Omental fat pad (tissue), 4 donors: ENCODE results near the gene KRTAP10-10. TPM values are rescaled to one million over a fixed set of nuclear protein-coding genes. Genes with fewer than 3 reads are reported as not detected.
"Not testable (repeated sequence)": the region's sequence is repeated elsewhere in the genome, so short reads cannot be mapped to it uniquely, and the experiment has no call there.

Experiments
- ATAC-seq: fragments of 150-250 bp; one replicate; pipeline ENCODE4 v1.9.1; 2016; ENCODE audit warnings: mild to moderate bottlenecking, moderate library complexity; ENCODE audit not compliant: low FRiP score
- DNase-seq: peaks from one replicate; pipeline ENCODE4 v3.0.0-alpha.2; 2019; ENCODE audit warnings: low spot score
- total RNA-seq, 4 donors: library from RNA; depleted of rRNA; stranded (reverse); fragments of >200 nt; gene quantifications; one replicate each; pipeline ENCODE4 v1.1.0, GENCODE V29; 2016
- TF ChIP-seq, protein P1 (sequence below), 3 donors: fragments of 450-650 bp; IDR thresholded peaks; one replicate each; pipeline ENCODE4 v1.5.1; 2016 to 2017; ENCODE audit warnings: antibody characterized with exemption in 3 of 3, mild to moderate bottlenecking in 3 of 3, moderate library complexity in 2 of 3

Gene KRTAP10-10
- total RNA-seq, 4 donors from 2014 or later, result not detected

DNA sequence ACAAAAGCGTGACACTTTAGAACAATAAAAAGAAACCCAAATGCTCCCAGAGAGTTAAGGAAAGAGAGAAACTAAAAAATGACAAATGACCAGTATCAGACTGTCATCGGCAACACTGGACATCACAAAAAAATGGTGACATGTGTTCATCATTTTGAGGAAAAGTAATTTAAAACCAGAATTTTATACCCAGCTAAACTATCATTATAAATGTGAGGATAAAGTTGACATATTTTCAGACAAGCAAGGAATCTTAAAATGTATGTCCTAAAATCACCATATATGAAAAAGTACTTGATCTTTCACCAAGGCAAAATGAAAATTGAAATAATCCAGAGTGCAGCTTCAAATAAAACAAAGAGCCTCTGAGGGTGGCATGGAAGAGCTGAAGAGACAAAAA lies 7.7 kb downstream of the KRTAP10-10 start:
- TF ChIP-seq, protein P1, sequence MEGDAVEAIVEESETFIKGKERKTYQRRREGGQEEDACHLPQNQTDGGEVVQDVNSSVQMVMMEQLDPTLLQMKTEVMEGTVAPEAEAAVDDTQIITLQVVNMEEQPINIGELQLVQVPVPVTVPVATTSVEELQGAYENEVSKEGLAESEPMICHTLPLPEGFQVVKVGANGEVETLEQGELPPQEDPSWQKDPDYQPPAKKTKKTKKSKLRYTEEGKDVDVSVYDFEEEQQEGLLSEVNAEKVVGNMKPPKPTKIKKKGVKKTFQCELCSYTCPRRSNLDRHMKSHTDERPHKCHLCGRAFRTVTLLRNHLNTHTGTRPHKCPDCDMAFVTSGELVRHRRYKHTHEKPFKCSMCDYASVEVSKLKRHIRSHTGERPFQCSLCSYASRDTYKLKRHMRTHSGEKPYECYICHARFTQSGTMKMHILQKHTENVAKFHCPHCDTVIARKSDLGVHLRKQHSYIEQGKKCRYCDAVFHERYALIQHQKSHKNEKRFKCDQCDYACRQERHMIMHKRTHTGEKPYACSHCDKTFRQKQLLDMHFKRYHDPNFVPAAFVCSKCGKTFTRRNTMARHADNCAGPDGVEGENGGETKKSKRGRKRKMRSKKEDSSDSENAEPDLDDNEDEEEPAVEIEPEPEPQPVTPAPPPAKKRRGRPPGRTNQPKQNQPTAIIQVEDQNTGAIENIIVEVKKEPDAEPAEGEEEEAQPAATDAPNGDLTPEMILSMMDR (IDR thresholded peaks at IDR 0.05), result no peak
- no peak for DNase-seq
- no peak for ATAC-seq

DNA sequence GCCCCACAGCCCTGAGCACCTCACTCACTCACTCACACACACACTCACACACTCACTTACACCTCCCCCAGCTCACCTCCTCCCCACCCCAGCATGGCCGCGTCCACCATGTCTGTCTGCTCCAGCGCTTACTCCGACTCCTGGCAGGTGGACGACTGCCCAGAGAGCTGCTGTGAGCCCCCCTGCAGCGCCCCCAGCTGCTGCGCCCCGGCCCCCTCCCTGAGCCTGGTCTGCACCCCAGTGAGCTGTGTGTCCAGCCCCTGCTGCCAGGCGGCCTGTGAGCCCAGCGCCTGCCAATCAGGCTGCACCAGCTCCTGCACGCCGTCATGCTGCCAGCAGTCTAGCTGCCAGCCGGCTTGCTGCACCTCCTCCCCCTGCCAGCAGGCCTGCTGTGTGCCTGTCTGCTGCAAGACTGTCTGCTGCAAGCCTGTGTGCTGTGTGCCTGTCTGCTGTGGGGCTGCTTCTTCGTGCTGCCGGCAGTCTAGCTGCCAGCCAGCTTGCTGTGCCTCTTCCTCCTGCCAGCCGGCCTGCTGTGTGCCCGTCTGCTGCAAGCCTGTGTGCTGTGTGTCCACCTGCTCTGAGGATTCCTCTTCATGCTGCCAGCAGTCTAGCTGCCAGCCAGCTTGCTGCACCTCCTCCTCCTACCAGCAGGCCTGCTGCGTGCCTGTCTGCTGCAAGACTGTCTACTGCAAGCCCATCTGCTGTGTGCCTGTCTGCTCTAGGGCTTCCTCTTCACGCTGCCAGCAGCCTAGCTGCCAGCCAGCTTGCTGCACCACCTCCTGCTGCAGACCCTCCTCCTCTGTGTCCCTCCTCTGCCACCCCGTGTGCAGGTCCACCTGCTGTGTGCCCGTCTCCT lies 9.4 kb downstream of the KRTAP10-10 start, which contains the start of gene KRTAP10-11:
Gene KRTAP10-11, plus strand, starts transcription at position 49 of the 856 bp plus-strand sequence. Its CDS starts 45 bp downstream, at position 94.
- not testable (repeated sequence) for DNase-seq, ATAC-seq

DNA sequence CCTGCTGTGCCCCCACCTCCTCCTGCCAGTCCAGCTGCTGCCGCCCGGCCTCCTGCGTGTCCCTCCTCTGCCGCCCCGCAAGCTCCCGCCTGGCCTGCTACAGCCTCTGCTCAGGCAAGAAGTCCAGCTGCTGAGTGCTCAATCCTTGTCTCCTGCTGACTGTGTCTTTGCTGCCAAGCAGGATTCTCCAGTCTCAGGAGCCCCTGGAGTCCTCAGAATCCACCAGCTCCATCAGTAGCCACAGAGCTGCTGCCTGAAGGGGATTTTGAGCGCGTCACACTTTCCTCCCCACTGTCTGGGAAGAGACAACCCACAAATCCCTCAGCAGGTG lies 10.0 kb downstream of the KRTAP10-10 start:
- TF ChIP-seq, protein P1 (IDR thresholded peaks at IDR 0.05), result no peak
- no peak for ATAC-seq
- no peak for DNase-seq

DNA sequence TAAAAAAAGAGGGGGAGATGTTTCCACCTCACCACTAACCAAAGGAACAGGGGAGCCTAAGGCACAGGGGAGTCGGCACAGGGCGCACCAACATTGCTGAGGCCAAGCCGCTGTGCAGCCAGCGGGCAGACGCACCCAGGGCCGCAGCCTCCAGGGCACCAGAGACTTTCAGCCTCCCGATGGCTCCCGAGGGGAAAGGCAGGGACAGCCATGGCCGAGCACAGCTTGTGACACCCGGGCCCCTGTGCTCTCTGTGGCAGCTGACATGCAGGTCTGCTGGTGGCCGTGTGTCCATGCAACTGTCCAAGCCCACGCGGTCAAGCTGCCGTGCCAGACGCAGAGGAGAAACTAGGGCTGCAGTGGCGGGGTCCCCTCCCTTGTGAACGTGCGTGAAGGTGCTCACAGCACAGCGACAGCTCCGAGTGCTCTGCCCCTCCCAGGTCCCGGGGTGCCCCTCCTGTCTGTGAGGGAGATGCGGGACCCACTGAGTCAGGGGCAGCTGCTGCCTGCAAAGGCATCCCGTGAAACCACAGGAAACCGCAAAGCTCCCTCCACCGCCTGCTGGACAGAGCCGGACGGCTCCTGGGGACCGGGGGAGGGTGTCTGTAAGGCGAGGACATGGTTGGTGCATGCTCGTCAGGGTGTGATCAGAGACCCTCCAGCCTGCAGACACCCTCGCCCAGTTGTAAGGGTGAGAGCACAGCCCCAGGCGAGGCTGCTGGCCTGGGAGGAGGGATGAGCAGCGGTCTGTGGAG lies 11.6 kb downstream of the KRTAP10-10 start:
- DNase-seq (no peak), ATAC-seq (no peak)
- TF ChIP-seq, protein P1 (IDR thresholded peaks at IDR 0.05), result no peak

DNA sequence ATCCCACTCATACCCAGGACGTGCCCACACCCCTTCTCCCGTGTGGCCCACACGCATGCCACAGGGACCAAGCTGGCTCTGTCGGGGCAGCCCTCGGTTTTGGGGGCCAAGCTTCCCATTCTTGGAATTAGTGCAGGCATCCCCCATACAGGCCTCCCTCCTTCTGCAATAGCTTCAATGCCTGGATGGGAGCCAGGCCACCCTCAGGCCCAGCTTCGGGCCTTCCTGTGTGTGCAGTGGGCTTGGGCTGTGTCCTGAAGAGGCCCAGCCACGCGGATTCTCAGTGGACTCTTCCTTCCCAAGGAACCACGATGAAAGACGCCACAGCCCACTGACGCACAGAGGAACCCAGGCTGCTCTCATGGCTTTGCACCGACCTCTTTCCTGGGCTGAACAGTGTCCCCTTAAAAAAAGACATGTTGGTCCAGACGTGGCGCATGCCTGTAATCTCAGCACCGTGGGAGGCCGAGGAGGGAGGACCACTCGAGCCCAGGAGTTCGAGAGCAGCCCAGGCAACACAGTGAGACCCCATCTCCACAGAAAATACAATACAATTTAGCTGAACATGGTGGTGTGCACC lies 12.5 kb downstream of the KRTAP10-10 start:
- TF ChIP-seq, protein P1 (IDR thresholded peaks at IDR 0.05), result no peak
- DNase-seq (no peak), ATAC-seq (no peak)

DNA sequence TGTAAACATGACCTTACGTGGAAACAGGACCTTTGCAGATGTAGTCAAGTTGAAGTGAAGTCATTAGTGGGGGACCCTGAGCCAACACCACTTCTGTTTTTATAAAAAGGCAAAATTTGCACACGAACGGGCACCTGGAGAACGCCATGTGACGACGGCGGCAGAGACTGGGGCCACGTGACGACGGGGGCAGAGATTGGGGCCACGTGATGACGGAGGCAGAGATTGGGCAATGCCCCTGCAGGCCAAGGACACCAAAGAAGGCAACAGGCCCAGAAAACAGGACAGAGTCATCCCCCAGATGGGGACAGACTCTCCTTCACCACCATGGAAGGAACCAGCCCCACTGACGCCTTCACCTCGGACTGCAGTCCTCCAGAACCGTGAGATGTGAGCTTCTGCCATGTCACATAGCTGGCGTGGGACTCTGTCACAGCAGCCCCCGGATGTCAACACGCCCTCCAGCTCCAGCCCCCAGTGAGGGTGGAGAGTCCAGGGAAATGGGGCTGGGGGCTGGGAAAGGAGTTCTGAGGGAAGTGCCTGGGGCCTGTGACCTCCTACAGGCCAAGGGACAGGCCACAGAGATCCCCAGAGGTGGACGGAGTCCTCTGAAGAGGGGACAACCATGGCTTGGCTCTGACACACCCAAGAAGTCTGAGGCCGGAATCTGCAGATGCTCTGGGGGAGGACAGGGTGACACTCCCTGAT lies 13.3 kb downstream of the KRTAP10-10 start:
- no peak for ATAC-seq
- DNase-seq, result no peak
- TF ChIP-seq, protein P1 (IDR thresholded peaks at IDR 0.05), result no peak
